ENCODE measurements around the gene ADAMTSL1.

DNA sequence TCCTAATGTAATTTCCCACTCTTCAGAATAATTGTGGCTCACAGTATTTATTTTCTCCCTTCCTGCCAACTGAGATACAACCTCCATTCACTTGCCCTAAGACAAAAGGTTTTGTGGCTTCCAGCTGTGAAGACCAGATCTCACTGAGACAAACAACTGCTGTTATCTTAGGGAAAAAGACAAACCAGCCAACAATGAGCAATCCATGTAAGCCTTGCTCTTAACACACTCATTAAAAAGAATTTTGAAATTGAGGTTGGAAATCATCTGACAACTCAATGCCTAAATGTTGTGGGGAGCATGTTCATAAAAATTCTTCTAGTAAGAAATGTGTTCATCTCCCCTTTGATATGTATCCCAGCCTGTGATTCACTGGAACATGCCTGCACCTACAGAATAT, 132.9 kb downstream of the ADAMTSL1 start:
- no peak for TF ChIP-seq YY1 (IDR thresholded peaks at IDR 0.05; ENCODE audit: extremely low read depth, insufficient replicate concordance, low read depth, low read length)
- TF ChIP-seq, protein P1, sequence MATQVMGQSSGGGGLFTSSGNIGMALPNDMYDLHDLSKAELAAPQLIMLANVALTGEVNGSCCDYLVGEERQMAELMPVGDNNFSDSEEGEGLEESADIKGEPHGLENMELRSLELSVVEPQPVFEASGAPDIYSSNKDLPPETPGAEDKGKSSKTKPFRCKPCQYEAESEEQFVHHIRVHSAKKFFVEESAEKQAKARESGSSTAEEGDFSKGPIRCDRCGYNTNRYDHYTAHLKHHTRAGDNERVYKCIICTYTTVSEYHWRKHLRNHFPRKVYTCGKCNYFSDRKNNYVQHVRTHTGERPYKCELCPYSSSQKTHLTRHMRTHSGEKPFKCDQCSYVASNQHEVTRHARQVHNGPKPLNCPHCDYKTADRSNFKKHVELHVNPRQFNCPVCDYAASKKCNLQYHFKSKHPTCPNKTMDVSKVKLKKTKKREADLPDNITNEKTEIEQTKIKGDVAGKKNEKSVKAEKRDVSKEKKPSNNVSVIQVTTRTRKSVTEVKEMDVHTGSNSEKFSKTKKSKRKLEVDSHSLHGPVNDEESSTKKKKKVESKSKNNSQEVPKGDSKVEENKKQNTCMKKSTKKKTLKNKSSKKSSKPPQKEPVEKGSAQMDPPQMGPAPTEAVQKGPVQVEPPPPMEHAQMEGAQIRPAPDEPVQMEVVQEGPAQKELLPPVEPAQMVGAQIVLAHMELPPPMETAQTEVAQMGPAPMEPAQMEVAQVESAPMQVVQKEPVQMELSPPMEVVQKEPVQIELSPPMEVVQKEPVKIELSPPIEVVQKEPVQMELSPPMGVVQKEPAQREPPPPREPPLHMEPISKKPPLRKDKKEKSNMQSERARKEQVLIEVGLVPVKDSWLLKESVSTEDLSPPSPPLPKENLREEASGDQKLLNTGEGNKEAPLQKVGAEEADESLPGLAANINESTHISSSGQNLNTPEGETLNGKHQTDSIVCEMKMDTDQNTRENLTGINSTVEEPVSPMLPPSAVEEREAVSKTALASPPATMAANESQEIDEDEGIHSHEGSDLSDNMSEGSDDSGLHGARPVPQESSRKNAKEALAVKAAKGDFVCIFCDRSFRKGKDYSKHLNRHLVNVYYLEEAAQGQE (IDR thresholded peaks at IDR 0.05; ENCODE audit: low read depth): no peak
- TF ChIP-seq, protein P2, sequence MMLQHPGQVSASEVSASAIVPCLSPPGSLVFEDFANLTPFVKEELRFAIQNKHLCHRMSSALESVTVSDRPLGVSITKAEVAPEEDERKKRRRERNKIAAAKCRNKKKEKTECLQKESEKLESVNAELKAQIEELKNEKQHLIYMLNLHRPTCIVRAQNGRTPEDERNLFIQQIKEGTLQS (IDR thresholded peaks at IDR 0.05): no peak
- TF ChIP-seq, protein P3, sequence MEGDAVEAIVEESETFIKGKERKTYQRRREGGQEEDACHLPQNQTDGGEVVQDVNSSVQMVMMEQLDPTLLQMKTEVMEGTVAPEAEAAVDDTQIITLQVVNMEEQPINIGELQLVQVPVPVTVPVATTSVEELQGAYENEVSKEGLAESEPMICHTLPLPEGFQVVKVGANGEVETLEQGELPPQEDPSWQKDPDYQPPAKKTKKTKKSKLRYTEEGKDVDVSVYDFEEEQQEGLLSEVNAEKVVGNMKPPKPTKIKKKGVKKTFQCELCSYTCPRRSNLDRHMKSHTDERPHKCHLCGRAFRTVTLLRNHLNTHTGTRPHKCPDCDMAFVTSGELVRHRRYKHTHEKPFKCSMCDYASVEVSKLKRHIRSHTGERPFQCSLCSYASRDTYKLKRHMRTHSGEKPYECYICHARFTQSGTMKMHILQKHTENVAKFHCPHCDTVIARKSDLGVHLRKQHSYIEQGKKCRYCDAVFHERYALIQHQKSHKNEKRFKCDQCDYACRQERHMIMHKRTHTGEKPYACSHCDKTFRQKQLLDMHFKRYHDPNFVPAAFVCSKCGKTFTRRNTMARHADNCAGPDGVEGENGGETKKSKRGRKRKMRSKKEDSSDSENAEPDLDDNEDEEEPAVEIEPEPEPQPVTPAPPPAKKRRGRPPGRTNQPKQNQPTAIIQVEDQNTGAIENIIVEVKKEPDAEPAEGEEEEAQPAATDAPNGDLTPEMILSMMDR (IDR thresholded peaks at IDR 0.05 in 2 of 3, conservative IDR thresholded peaks at IDR 0.05 in 1 of 3; ENCODE audit: borderline replicate concordance in 1 of 3, insufficient read depth in 1 of 3, low read depth in 2 of 3, low read length in 2 of 3): no peak
- TF ChIP-seq POLR2A (IDR thresholded peaks at IDR 0.05; ENCODE audit: borderline replicate concordance, extremely low read depth, insufficient read depth, insufficient read length): no peak
- TF ChIP-seq, protein P4, sequence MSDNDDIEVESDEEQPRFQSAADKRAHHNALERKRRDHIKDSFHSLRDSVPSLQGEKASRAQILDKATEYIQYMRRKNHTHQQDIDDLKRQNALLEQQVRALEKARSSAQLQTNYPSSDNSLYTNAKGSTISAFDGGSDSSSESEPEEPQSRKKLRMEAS (IDR thresholded peaks at IDR 0.05): no peak
- TF ChIP-seq, protein P5, sequence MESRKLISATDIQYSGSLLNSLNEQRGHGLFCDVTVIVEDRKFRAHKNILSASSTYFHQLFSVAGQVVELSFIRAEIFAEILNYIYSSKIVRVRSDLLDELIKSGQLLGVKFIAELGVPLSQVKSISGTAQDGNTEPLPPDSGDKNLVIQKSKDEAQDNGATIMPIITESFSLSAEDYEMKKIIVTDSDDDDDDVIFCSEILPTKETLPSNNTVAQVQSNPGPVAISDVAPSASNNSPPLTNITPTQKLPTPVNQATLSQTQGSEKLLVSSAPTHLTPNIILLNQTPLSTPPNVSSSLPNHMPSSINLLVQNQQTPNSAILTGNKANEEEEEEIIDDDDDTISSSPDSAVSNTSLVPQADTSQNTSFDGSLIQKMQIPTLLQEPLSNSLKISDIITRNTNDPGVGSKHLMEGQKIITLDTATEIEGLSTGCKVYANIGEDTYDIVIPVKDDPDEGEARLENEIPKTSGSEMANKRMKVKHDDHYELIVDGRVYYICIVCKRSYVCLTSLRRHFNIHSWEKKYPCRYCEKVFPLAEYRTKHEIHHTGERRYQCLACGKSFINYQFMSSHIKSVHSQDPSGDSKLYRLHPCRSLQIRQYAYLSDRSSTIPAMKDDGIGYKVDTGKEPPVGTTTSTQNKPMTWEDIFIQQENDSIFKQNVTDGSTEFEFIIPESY (IDR thresholded peaks at IDR 0.05; ENCODE audit: extremely low read depth, insufficient replicate concordance, low read length): no peak
- TF ChIP-seq SP1 (IDR thresholded peaks at IDR 0.05; ENCODE audit: low read depth): no peak
- no peak for TF ChIP-seq SIN3A (IDR thresholded peaks at IDR 0.05; ENCODE audit: low read depth)
